HEK293T (cell line): Measurements from ENCODE around the gene ARHGAP28.

Experiments used
- CTCF ChIA-PET: fragments of 350-600 bp; formaldehyde crosslinking; extraction: SDS; loops from one replicate; lab custom pipeline; 2021; ENCODE audit warnings: antibody characterized with exemption, inconsistent platforms; lab: Yijun Ruan, JAX
- POLR2A ChIA-PET: fragments of 350-600 bp; formaldehyde crosslinking; extraction: SDS; loops from one replicate; lab custom pipeline; 2020; ENCODE audit warnings: antibody characterized with exemption, inconsistent platforms; lab: Yijun Ruan, JAX
- DNase-seq: peaks from one replicate; pipeline ENCODE4 v3.0.0; 2012; ENCODE audit warnings: mixed read lengths; ENCODE audit errors: extremely low spot score
- ARNT ChIP-seq: fragments of 450-650 bp; IDR thresholded peaks from 2 replicates; pipeline ENCODE4 v1.6.1; 2017; ENCODE audit warnings: mild to moderate bottlenecking
- BHLHE40 ChIP-seq: fragments of 450-650 bp; IDR thresholded peaks from 2 replicates; pipeline ENCODE4 v1.6.1; 2016; ENCODE audit warnings: mild to moderate bottlenecking, moderate library complexity, borderline replicate concordance
- CTBP1 ChIP-seq: fragments of 450-650 bp; IDR thresholded peaks from 2 replicates; pipeline ENCODE4 v1.6.1; 2016; ENCODE audit warnings: borderline replicate concordance
- ELF4 ChIP-seq: fragments of 450-650 bp; IDR thresholded peaks from 2 replicates; pipeline ENCODE4 v1.6.1; 2017; ENCODE audit warnings: antibody characterized with exemption
- FOXA1 ChIP-seq: fragments of 450-650 bp; IDR thresholded peaks from 2 replicates; pipeline ENCODE4 v1.6.1; 2016; ENCODE audit warnings: mild to moderate bottlenecking
- FOXK2 ChIP-seq: fragments of 450-650 bp; IDR thresholded peaks from 2 replicates; pipeline ENCODE4 v1.6.1; 2016; ENCODE audit warnings: mild to moderate bottlenecking
- FOXM1 ChIP-seq: fragments of 450-650 bp; IDR thresholded peaks from 2 replicates; pipeline ENCODE4 v1.6.1; 2017; ENCODE audit warnings: mild to moderate bottlenecking, borderline replicate concordance
- HDGF ChIP-seq: fragments of 450-650 bp; IDR thresholded peaks from 2 replicates; pipeline ENCODE4 v1.6.1; 2017; ENCODE audit warnings: antibody characterized with exemption, borderline replicate concordance
- L3MBTL2 ChIP-seq: fragments of 450-650 bp; conservative IDR thresholded peaks from 2 replicates; pipeline ENCODE4 v1.6.1; 2016; ENCODE audit warnings: mild to moderate bottlenecking
- LEF1 ChIP-seq: fragments of 450-650 bp; IDR thresholded peaks from 2 replicates; pipeline ENCODE4 v1.6.1; 2017; ENCODE audit warnings: mild to moderate bottlenecking, borderline replicate concordance
- NFRKB ChIP-seq: fragments of 450-650 bp; IDR thresholded peaks from 2 replicates; pipeline ENCODE4 v1.6.1; 2016; ENCODE audit warnings: mild to moderate bottlenecking, moderate library complexity
- SP1 ChIP-seq: fragments of 450-650 bp; IDR thresholded peaks from 2 replicates; pipeline ENCODE4 v1.6.1; 2017
- SUZ12 ChIP-seq: fragments of 450-650 bp; IDR thresholded peaks from 2 replicates; pipeline ENCODE4 v1.6.1; 2016; ENCODE audit warnings: mild to moderate bottlenecking
- TARDBP ChIP-seq: fragments of 450-650 bp; IDR thresholded peaks from 2 replicates; pipeline ENCODE4 v1.6.1; 2016
- ZNF384 ChIP-seq: fragments of 450-650 bp; IDR thresholded peaks from 2 replicates; pipeline ENCODE4 v1.6.1; 2016
- TF ChIP-seq, protein P1 (sequence below): fragments of 450-650 bp; IDR thresholded peaks from 2 replicates; pipeline ENCODE4 v1.6.1; 2016

The ARHGAP28 gene

DNA sequence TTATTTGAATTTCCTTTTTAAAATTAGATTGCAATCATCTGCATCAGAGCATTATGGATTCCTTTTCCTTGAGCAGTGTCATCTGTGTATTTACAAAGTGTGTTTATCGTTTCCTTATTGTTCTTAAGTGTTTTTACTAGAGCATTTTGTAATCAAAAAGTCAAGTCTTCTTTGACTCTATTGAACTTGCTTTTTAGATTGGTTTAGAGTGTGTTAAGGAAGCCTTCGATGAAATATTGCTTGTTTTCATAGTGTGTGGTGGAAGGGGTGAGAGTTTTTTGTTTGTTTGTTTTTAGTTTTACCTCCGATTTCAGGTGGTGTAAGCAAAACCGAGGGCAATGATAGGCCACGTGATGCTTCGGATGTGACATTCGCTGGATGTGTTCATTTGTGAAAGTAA, 45.7 kb downstream of the ARHGAP28 start:
- CTCF ChIA-PET = interaction anchor here (0.6 kb wide), 1 partner anchor 10 kb away, joined by 3 read pairs; no protein-coding TSS in a partner anchor
- DNase-seq = no peak
- TF ChIP-seq, protein P1, sequence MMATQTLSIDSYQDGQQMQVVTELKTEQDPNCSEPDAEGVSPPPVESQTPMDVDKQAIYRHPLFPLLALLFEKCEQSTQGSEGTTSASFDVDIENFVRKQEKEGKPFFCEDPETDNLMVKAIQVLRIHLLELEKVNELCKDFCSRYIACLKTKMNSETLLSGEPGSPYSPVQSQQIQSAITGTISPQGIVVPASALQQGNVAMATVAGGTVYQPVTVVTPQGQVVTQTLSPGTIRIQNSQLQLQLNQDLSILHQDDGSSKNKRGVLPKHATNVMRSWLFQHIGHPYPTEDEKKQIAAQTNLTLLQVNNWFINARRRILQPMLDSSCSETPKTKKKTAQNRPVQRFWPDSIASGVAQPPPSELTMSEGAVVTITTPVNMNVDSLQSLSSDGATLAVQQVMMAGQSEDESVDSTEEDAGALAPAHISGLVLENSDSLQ = no peak
- TF ChIP-seq SP1 = no peak
- TF ChIP-seq LEF1 = no peak
- TF ChIP-seq HDGF = no peak
- TF ChIP-seq ZNF384 = no peak
- no peak for TF ChIP-seq CTBP1
- no peak for TF ChIP-seq TARDBP
- TF ChIP-seq FOXM1 = no peak
- TF ChIP-seq BHLHE40 = no peak
- no peak for TF ChIP-seq NFRKB
- no peak for TF ChIP-seq L3MBTL2
- TF ChIP-seq ARNT = no peak
- no peak for TF ChIP-seq FOXA1
- TF ChIP-seq ELF4 = no peak
- no peak for TF ChIP-seq SUZ12
- TF ChIP-seq FOXK2 = no peak
- POLR2A ChIA-PET = no interaction called here

- TF ChIP-seq FOXM1 (no peak), TARDBP (no peak), FOXK2 (no peak), FOXA1 (no peak), HDGF (no peak), NFRKB (no peak), BHLHE40 (no peak), SUZ12 (no peak), LEF1 (no peak), ELF4 (no peak), SP1 (no peak), ARNT (no peak)
- TF ChIP-seq, protein P1 = no peak
- no peak for DNase-seq
- POLR2A ChIA-PET = no interaction called here
- CTCF ChIA-PET = interaction anchor here (0.6 kb wide), 1 partner anchor 10 kb away, joined by 3 read pairs; no protein-coding TSS in a partner anchor
These were observed 46.2 kb downstream of the ARHGAP28 start for GRCh38 chr18:6775702-6776101.

DNA sequence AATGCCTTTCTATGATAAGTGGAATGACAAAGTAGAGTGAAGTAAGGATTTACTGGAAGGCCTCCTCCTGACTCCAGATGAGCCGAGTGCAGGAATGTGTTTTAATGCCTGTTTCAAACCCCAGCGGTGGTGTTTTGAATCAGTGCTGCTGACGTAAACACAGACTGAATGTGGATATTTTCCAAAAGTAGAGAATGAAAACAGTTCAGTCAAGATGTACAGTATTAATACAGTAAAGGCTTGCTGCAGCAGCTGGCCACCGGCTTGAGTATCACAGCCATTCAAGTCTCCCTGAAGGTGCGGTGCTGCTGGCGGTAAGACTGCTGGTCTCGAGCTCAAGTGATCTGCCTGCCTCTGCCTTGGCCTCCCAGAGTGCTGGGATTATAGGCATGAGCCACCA, 46.7 kb downstream of the ARHGAP28 start:
- no peak for DNase-seq
- TF ChIP-seq SP1 = no peak
- ChIA-PET POLR2A (no interaction called here), CTCF (no interaction called here)

DNA sequence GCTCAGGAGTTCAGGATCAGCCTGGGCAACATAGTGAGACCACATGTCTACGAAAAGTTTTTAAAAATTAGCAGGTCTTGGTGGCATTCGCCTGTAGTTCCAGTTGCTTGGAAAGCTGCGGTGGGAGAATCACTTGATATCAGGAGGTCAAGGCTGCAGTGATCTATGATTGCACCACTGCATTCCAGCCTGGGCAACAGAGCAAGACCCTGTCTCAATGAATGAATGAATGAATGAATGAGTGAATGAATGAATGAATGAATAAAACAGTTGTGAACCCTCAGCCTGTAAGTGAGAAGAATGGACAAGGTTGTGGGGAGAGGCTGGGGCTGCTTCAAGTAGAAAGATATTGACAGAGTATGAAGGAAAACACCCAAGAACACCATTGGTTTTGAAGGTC, 48.0 kb downstream of the ARHGAP28 start:
- DNase-seq = no peak
- ChIA-PET POLR2A (no interaction called here), CTCF (no interaction called here)
- TF ChIP-seq ELF4 (no peak), TARDBP (no peak), FOXA1 (no peak), ZNF384 (no peak), L3MBTL2 (no peak), NFRKB (no peak), ARNT (no peak), CTBP1 (no peak), SP1 (no peak), SUZ12 (no peak)

DNA sequence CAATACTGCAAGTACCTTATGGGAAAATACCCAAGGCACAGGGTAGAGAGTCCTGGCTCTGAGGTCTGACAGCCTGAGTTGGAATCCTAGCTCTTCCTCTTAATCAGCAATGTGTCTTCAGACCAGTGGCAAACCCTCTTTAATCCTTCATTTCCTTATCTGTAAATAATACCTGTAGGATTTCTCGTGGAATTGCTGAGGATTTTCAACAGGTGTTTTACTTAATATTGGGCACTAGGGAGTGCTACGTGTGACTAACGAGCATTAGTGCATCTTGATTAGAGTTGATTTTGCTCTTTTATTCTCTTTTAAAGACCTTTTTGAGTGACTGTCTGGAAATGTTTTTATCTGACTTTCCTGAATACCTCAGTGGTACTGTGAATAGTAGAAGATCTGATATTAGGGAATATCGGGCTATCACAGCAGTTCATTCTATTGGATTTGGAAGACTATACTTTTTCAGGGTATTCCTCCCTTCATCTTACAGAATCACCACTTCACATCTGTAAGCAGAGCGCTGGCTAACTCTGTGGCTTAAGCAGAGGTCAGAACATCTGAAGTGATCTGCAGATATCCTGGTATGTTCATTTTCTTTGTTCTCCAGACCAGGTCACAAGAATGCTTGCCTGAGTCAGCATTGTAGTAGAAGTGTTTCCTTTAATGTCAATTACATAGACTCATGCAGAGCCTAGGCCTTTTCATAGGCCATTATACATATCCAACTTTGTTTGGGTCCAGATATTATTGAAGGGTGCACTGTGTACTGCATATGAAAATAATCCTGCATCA, 49.1 kb downstream of the ARHGAP28 start:
- CTCF ChIA-PET = interaction anchor here (1.4 kb wide), 1 partner anchor 20 kb away, joined by 3 read pairs; no protein-coding TSS in a partner anchor
- TF ChIP-seq ELF4 = no peak
- TF ChIP-seq BHLHE40 = no peak
- TF ChIP-seq SUZ12 = no peak
- no peak for TF ChIP-seq CTBP1
- TF ChIP-seq FOXK2 = no peak
- no peak for TF ChIP-seq ARNT
- TF ChIP-seq, protein P1 = no peak
- TF ChIP-seq NFRKB = no peak
- POLR2A ChIA-PET = no interaction called here
- DNase-seq = no peak

GRCh38 chr18:6781142-6781714, 51.7 kb downstream of the ARHGAP28 start:
- TF ChIP-seq, protein P1 = no peak
- TF ChIP-seq LEF1 = no peak
- TF ChIP-seq TARDBP = no peak
- no peak for TF ChIP-seq FOXK2
- no peak for TF ChIP-seq HDGF
- TF ChIP-seq FOXM1 = no peak
- TF ChIP-seq SUZ12 = no peak
- no peak for TF ChIP-seq BHLHE40
- no peak for TF ChIP-seq CTBP1
- TF ChIP-seq L3MBTL2 = no peak
- TF ChIP-seq FOXA1 = no peak
- no peak for TF ChIP-seq ARNT
- ChIA-PET CTCF (no interaction called here), POLR2A (no interaction called here)
- DNase-seq = no peak
